Forelimb muscle (tissue), 1 donor: ENCODE results near the gene SSU72. TPM values are rescaled to one million over a fixed set of nuclear protein-coding genes. Genes with fewer than 3 reads are reported as not detected.
"Not testable (repeated sequence)": the region's sequence is repeated elsewhere in the genome, so short reads cannot be mapped to it uniquely, and the experiment has no call there.

ENCODE experiments used
- DNase-seq: peaks from one replicate; pipeline ENCODE4 v3.0.0-alpha.2; 2013; ENCODE audit warnings: low read depth
- polyA plus RNA-seq: library from polyadenylated mRNA; unstranded; fragments of 120-200 nt; gene quantifications from one replicate; pipeline ENCODE4 v1.2.1, GENCODE V29; 2013; ENCODE audit not compliant: insufficient read length

The SSU72 gene
- polyA plus RNA-seq, 1 donor = 95.9 TPM

DNA sequence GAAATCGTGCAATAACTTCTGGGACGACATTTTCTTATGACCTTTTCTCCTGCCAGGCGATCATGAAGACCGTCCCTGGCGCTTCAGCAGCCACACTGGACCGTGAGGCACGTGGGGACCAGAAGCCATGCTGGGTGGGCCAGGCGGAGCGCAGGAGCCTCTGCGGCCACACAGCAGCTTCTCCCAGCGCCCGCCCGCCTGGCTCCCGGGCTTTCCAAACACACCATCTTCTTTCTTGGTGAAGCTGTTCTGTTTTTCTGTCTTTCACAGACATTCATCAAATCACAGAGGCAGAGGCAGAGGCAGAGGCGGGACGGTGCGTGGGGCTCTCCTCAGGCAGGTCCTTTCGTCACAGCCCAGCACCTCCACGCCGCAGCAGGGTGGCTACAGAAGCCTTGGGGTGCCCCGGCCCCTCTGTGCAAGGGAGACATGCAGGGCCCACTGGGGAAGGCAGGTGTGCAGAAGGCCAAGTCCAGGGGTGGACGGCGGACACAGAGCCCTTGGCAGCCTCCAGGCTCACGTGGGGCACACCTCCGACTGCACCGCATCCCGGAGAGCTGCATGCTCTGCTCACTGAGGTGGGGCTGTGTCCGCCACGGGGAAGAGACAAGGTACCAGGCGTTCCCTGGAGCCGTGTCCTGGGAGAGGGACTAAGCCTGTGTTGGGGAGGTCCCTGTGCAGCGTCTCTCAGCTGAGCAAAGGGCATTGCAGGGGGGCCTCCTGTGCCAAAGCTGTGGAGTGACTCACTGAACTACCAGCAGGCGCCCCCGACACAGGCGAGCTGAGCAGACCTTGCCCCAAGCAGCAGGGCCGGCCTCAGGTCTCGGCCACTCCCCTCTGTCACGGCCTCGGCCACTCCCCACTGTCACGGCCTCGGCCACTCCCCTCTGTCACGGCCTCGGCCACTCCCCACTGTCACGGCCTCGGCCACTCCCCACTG lies 31.6 kb downstream of the SSU72 start:
- DNase-seq = no peak

DNA sequence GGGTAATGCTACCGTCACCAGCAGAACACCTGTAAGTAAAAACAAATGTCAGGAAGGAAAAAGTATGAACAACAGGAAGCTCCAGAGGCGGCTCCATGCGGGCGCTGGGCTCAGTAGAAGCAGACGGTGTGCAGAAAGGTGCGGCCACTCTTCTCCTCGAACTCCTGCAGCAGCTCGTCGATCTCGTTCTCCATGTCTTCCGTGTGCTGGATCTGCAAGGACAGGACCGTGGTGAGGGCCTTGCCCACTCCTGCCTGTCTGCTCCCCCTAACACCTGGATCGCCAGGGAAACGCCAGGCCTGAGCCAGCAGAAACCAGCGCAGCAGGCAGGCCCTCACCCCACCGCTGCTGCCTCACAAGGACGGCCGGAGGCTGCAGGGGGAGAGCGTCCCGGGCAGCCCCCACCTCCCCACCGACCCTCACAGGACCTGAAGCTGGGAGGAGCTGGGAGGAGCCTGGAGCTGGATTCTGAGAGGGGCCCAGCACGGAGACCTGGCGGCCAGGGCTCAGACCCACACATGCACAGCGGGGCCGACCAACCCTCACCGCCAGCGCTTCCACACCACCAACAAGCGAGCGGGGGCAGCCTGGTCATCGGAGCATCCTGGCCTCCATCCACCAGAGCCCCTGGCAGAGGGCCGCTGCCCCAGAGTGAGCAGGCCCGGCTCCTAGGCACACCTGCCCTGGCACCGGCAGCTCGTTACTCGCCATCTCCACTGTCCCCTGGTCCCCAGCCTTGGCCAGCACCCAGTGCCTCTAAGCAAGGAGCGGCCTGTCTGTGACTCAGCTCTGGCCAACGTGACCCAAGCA lies 32.5 kb downstream of the SSU72 start:
- no peak for DNase-seq

DNA sequence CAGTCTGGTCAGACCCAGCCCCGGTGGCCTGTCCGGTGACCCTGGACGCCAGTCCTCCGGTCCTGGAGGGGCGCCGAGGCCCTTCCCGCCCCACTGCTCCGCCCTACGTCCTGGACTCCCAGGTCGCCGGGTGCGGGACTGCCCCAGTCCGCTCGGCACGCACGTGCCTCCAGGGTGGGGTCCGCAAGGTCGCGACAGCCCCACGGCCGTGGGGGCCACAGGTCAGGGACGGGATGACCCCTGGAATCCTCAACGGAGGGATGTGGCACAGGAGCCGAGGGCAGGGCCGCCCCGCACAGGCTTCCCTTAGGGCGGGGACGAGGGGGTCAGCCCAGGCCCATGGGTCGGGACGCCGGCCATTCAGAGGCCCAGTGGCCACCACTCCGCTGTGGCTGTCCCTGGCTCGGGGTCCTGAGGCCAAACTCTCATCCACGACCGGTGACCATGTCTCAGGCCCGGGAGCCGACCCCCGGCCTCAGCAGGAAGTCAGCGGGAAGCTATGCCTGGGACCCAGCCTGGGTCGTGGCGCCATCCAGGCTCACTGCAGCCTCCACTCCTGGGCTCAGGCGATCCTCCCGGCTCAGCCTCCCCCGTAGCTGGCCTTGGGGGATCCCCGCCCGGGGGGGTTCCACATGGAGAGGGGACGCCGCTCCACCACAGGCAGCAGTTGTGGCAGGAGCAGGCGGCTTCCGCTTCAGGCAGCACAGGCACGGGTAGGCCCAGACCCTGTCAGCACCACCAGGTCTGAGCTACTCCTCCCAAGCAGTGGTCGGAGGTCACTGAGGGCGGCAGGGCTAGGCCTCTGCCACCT lies 33.6 kb downstream of the SSU72 start:
- DNase-seq = no peak

DNA sequence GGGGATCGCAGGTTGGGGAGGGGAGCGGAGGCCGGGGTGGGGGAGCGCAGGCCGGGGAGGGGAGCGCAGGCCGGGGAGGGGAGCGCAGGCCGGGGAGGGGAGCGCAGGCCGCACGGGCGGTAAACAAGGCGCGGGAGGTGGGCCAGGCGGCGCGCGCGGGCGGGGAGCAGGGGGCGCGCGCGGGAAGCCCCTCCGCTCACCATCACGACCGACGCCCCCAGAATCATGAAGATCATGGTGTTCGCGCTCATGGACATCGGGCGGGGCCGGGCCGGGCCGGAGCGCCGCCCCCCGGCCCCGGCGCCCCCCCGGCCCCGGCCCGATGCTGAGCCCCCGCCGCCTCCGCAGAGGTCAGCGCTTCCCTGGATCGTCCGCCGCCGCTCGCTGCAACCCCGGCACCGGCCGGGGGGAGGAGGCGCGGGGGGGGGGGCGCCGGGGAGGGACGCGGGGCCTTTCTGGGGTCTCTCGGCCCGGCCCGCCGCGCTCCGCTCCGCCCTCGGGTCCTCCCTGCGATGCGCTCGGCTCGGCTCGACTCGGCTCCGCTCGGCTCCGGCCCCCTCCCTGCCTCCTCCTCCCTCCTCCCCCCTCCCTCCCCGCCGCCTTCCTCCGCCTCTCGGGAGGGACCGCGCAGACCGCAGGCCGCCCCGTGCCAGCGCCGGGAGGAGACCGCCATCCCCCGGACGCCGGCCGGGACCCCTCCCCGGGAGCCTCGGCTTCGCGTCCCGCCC lies 34.4 kb downstream of the SSU72 start, which contains the start of gene TMEM240:
TMEM240 (minus strand) TSS at position 535 of the 728 bp plus-strand sequence; CDS start at position 257, 278 bp downstream.
- DNase-seq = peak; percentile 32

DNA sequence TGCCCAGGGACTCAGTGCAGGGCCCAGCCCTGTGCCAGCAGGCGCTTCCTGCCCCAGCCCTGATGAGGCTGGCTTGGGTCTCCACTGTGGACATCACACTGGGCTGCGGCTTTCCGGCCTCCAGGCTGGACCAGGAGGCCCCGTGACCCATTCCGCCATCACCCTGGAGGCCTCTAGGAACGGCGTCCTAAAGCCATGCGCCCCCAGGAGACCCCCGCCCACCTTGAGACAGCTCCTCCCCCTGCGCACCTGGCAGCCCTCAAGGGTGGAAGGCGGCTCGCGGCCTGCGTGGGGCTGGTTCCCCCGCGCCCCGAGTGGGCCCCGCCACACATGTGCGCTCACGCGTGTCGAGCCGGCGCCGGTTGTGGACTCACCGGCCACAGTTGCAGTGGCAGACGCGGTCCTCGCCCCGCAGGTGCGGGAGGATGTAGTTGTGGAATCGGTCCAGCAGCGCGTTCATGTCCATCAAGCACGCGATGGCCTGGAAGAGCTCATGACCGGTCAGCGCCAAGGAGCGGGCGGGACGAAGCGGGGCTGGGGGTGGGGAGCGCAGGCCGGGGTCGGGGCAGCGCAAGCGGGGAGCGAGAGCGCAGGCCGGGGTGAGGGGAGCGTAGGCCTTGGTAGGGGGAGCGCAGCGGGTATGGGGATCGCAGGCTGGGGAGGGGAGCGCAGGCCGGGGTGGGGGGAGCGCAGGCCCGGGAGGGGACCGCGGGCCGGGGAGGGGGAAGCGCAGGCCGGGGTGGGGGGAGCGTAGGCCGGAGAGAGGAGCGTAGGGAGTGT lies 35.2 kb downstream of the SSU72 start:
- peak; percentile 9 for DNase-seq

DNA sequence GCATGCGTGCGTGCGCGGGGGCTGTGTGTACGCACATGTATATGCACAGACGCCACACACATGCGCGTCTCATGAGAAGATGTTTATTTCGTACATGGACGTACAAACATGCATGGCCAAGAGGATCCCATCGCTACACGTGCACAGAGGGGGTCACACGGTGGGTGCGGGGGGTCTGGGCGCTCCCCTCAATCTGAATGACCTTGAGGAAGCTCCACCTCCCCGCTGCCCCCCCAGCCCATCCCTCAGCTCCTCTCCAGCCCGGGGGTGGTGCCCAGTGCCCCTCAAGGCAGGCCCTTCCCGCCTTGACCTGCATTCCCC lies 35.7 kb downstream of the SSU72 start:
- DNase-seq = no peak

DNA sequence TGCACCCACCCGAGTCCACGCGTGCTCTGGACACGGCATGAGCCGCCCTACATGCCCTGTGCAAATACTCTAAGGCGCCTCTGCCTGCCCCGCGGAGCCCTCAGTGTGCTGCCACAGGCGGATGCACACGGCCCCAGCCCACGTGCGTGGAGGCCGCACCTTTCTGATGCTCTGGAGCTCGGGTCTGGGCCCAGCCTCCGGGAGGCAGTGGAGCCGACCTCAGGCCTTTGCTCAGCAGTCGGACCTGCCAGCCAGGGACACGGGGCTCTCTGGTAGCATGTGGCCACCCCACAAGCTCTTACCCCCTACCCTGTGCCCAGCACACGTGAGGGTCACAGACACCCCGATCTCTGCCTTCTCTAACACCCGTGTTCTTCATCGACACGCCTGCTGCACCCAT lies 36.3 kb downstream of the SSU72 start:
- no peak for DNase-seq

DNA sequence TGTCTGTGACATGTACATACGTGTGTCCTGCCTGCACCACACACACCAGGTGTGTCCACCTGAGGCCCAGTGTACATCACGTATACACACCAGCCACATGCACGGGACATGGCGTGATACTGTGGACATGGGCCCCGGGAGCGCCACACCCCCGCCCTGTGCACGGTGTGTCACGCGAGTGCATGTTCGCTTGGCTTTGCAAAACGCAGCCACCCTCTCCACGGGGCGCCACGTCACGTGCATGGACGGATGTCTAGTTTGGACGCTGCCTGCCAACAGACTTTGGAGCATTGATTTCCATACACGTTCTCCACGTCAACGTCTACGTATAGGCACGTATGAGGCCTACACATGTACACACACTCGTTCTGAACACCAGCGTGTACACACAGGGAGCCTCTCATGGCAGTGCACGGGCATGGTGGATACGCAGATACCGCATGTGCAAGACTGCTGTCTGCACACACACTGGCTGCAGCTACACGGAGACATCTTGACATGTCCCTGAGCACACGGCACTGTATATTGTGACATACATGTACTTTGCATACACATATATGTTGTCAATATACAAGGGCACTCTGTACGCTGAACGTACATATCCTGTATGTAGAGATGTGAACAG lies 36.9 kb downstream of the SSU72 start:
- no peak for DNase-seq

DNA sequence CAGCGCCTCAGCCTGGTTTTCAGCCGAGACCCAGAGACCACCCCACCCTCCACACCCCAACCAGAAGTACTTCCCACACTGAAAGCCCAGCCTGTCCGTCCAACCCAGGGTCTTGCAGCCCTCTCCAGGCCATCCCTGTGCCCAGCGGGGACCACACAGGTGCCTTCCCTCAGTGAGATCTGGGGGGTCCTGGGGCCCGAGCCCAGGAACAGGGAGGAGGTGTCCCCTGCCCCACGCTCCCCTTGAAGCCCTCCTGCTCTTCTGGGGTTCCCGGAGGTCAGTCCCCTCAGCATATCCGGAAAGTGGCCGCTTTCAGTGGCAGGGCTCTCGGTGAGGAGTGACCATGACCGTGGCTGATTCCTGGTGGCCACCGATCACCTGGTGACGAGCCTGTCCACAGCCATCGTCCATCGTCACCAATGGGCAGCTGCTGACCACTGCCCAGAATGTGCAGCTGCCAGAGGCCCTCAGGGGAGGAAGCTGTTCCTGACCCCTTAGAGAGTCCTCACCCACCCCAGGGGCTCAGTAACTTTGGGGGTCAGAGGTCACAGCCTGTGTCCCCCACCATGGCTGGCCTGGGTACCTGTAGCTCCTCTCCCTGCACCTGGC lies 37.6 kb downstream of the SSU72 start:
- no peak for DNase-seq

DNA sequence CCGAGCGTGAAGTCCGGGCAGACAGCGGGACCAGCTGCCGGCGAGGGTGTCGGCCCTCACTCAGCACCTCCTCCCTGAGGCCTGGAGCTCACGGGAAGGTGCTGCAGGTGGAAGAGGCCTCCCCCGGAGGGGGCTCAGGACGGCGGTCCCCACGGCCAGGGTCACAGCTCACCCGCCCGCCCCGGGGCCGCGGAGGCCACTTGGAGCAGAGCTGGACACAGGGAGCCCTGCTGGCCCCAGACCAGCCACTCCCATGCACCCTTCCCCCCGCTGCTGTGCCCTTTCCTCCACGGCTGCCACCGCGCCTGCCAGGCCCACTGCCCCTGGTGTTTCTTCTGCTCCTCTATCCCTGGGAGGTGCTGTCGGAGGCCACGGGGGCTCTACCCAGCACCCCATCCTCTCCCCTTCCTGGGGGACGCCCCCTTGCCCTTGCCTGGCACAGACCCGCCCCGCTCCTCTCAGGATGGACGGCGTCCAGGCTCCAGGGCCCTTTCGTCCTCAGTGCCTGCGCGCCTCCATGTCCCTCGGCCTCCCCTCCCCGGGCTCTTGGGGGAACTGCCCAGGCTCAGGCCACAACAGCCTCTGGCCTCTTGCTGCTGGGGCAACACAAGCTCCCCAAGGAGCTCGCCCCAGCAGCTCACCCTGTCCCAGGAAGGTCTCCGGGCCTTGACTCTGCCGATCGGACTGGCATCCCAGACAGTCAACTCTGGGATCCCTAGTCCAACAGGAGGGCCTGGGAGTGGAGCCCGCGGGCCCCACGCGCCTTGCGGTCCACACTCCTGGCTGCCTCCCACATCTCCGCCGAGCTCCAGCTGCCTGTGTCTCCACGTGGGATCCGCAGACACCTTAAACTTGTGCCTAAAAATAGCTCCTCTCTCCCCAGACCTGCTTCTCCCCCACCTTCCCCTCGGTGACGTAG lies 38.4 kb downstream of the SSU72 start:
- DNase-seq = no peak

DNA sequence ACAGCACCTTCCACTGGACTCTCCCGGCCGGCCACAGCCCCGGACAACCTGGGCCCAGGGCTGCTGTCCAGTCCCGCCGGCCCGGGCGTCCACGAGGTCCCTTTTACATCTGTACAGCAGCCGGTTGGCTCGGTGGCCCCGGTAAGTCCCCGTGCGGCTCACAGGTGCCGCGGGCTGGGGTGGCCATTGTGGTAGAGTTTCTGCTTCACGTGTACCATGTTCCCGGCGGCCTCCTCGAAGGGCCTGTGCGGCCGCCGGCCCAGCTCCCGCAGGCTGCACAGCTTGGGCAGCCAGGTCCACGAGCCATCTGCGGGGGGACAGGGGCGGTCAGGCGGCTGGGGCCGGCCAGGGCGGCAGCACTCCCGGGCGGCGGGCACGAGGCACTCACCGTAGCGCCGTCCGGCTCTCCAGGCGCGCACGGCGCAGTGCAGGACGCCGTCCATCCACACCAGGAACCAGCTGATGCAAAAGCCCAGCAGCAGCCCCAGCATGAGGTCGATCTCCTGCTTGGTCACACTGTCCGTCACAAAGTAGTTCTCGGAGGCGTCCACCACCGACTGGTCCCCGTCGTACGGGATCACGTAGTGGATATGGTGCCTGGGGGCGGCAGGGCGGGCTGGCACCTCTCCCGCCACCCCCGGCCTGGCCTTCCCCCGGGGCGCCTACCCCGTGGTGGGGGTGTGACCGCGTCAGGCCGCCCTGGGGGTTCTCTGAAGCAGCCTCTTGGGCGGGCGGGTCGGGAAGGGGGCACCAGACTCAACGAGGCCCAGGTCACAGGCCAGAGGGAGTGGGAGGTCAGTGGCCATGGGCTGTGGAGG lies 39.3 kb downstream of the SSU72 start:
- DNase-seq = no peak

DNA sequence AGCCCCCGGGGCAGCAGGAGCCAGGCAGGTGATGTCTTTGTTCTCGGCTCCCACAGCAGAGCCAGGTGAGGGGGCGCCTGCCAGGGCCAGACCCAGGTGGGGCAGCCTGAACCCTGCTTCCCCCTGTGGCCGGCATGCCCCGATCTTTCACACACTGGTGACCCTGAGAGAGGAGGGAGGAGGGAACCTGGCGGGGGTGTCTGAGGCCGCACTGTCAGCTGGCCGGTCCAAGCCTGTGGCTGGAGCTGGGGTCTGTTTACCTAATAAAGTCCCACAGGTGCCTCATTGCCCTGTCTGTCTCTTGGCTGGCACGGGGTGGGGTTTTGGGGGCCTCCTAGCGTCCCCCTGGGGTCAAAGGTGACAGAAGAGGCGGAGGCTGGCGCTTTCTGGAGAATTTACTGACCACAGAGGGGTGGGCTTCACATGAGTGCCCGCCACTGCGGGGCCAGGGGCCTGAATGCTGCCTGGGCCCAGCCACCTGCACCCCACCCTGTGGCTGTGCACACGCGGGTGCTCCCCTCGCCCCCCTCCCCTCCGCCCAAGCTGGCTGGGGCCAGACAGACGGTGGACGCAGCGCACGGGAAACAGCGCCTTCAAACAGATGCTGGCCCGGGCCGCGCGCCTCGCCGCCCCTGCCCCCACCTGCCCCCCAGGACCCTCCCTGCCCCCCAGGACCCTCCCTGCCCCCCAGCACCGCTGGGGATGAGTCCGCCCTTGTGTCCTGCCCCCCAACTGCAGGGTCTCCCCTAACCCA lies 40.1 kb downstream of the SSU72 start:
- no peak for DNase-seq

DNA sequence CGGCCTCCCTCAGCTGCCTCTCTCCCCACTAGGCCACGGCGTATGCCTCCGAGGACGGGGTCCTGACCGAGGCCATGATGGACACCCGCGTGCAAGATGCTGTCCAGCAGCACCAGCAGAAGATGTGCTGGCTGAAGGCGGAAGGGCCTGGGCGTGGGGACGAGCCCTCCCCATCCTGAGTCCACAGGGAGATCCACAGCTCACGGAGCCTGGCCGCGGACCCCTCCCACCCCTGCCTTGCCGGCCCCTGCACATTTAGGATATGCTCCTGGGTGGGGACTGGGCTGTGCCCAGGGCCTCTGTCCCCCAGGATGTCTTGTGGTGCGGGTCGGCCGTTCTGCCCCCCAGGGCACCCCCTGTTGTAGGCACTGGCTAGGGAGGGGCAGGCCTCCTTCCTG lies 40.8 kb downstream of the SSU72 start:
- not testable (repeated sequence) for DNase-seq

DNA sequence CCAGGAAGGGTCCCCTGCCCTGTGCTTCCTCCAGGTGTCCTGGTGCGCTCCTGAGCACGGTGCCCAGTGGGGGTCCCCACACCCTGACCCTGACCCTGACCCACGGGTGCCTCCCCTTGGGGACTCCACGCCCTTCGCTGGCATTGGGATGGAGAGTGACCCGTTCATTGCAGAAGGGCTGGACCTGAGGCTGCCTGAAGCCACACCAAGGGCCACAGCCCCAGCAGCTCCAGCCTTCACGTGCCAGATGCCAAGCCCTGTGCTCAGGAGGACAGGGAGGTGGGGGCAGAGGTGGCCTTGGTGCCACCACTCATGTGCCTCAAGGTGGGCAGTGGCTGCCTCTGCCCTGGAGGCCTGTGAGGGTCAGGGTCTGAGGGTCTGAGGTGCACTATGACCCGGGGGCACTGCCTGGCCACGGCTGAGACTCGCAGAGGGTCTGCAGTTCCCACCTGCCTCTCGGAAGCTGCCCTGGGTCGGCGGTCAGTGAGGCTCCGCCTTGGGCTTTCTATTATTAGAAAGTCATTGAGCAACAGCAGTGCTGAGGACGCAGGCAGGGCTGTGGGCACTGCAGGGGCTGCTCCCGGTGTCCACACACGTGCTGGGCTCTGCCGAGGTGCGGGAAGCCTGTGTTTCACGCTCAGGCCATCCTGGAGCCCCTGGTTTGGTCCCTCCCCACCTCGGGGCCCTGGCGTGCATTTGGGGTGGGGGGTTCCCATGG lies 41.3 kb downstream of the SSU72 start:
- DNase-seq = not testable (repeated sequence)

DNA sequence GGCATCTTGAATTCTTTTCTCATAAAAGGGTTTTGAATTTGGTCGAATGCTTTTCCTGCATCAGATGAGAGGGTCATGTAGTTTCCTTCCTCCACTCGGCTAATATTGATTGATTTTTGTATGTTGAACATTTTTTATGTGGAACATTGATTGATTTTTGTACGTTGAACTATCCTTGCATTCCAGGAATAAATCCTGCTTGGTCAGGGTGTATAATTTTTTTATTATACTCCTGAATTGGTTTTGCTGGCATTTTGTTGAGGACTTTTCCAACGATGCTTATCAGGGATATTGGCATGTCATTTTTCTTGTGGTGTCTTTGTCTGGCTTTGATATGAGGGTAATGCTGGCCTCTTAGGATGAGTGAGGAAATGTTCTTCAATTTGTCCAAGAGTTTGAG lies 42.7 kb downstream of the SSU72 start:
- no peak for DNase-seq

DNA sequence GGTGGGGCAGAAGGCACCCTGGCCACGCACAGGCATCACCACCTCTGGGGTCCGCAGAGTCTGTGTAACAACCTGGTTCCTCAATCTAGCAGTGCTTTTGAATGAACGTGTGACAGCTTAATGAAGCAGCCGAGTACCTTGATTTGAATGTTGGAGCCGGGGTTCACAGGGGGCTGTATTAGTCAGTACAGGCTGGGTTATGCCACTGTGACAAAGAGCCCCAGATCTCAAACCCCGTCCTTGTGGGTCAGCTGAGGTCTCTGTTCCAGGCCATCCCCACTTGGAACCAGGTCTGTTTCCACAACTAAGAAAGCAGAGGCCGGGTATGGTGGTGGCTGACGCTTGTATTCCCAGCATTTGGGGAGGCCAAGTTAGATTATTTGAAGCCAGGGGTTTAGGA lies 44.7 kb downstream of the SSU72 start:
- no peak for DNase-seq
